CMK (cell line): Measurements from ENCODE around the gene CDNF.
"Not testable (repeated sequence)": the region's sequence is repeated elsewhere in the genome, so short reads cannot be mapped to it uniquely, and the experiment has no call there.

Source experiments
- DNase-seq: peaks from one replicate; pipeline ENCODE4 v3.0.0-alpha.2; 2010; ENCODE audit warnings: low read depth

Gene CDNF

DNA sequence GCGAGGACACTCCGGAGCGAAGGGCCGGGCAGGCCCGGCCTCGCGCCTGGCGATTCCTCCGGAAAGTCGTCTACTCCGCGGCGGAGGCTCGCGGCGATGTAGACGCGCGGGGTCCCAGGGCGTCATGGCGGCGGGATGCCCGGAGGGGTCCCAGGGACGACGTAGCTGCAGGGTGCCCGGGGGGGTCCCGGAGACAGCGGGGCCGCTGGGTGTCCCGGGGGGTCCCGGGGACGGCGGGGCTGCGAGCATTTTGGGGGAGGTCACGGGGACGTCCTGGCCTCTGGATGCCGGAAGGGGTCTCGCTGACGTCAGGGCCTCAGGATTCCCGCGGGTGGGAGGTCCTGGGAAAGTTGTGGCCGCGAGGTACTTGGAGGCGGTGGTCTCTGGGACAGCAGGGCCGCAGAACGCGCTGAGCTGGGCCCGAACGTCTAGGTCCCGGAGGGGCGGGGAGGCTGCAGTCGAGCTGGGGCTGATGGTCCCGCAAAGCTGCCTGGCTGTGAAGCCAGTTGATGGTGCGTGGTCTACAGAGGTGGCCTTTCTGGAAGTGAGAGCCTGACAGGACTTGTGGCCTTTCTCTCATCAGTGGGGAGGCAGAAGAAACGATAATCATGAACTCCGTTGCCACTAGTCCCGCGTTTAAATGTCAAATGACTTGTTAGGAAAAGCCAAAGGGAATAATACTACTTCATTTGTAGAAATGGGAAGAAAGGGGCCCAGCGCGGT, 906 bp upstream of the CDNF start:
- peak; percentile 24 for DNase-seq

DNA sequence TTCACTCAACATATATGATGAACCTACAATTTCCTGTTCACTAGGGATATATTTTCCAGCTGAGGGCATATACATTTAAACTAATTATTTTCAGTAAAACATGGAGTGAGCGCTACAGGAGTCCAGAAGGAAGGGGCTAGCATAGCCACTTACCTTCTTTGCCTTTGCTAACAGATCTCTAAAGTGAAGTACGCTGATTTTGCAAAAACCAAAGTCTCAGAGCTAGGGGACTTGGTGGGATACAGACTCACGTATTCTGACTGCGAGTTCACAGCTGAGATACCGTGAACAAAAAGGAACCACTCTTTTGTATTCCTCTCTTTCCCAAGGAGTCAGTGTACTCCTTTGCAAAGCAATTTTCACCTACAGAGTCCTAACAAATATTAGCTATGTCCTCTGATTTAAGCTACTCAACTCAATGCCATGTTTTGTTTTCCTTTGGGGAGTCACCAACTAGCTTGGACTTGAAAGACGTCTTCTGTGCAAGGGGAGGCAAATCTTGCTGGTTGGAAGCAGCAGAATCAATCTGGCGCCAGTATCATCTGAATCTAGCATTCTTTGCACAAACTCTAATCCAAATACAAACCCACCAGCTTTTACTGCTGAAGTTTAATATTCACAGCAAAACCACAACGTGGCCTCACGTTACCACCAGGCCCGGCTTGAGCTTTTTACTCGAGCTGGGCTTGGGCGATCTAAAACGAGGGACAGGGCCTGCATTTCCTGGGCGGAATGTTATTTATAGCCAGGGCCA, 657 bp downstream of the CDNF start:
- no peak for DNase-seq

DNA sequence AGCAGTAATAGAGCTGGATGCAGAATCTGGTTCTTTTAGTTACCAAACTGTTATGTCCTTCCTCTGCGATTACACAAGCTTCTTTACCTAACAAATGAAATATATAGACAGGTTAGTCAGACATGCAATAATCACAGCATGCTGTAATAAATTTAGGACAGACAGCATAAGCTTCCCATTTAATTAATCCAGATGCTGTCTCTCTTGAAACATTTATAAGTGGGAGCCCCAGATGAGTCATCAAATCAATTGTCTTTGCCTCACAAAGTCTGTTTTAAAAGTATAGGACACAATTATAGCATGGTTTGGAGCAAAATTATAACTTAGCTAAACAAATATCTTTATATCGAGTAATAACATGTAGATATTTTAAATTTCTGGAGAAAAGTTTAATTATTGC, 1.6 kb downstream of the CDNF start:
- DNase-seq = no peak

DNA sequence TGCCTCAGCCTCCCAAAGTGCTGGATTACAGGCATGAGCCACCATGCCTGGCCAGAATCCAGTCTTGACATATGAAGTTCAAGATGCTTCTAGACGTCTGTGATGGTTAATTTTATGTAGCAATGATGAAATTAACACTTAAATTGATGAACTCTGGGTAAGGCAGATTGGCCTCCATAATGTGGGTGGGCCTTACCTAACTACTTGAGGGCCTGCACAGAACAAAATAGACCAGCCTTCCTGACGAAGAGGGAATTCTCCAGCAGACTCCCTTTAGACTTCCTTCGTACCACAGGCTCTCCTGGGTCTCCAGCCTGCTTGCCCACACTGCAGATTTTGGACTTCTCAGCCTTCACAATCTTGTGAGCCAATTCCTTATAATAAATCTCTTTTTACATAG, 4.7 kb downstream of the CDNF start:
- no peak for DNase-seq

DNA sequence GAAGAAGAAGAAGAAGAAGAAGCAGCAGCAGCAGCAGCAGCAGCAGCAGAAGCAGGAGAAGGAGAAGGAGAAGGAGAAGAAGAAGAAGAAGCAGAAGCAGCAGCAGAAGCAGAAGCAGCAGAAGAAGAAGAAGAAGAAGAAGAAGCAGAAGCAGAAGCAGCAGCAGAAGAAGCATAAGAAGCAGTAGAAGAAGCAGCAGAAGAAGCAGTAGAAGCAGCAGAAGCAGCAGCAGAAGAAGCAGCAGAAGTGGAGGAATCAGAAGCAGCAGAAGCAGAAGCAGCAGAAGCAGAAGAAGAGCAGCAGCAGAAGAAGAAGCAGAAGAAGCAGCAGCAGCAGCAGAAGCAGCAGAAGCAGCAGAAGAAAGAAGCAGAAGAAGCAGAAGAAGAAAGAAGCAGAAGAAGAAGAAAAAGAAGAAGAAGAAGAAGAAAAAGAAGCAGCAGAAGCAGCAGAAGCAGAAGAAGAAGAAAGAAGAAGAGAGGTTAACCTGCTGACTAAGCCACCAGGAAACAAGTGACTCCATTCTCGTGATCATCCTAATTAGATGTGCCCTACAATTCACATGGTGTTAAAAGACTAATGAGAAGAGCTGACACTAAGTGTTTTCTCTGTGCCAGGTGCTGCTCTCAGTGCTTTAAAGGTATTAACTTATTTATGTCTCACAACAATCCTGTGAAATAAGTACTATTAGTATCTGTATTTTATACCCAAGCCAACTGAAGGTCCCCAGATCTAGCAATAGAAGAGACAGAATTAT, 11.6 kb downstream of the CDNF start:
- DNase-seq = no peak

DNA sequence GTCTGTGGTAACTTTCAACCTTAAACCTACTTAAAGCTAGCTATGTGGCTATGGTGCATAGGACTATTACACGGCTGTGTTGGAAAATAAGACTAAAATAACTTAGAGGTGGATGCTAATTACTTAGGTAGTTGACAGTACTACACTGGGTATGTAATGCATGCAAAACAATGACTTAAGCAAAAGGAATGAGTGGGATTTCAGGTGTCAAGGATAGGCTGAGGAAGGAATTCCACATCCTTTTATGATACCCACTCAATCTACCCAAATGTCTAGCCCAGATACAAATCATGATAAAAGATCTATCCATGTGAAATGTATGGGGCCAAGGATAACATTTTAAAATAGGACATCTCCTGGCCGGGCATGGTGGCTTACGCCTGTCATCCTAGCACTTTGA, 13.9 kb downstream of the CDNF start:
- DNase-seq = no peak

DNA sequence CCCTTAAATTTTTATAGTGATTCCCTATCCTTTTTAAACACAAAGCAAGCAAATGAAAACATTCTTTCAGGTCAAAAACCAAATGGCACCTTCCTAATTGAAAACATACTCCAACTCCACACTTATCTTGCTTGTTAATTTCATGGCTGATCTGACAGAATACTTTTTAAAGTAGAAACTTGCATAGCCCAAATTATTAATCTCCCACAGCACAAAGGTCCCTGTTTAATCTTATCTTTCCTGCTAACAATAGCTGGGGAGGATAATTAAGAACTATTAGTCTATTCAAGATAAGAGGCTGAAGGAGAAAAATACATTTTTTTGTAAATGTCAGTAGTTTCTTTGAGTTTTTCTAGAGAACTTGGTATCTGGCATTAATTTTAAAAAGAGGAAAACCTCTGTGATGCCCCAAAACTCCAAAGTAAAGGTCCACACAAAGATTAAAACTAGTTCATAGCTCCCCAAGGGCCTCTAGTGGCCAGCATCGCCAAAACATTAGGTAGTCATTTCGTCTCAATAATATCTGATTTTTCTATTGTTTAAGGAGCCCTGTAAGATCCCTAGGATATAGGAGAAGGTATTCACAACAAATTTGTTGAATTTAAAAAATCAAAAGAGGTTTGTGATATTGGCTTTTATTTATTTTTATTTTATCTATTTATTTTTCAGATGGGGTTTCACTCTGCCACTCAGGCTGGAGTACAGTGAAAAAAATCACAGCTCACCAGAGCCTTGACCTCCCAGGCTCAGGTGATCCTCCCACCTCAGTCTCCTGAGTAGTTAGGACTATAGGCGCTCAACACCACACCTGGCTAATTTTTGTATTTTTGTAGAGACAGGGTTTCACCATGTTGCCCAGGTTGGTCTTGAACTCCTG, 14.7 kb downstream of the CDNF start:
- DNase-seq = no peak

DNA sequence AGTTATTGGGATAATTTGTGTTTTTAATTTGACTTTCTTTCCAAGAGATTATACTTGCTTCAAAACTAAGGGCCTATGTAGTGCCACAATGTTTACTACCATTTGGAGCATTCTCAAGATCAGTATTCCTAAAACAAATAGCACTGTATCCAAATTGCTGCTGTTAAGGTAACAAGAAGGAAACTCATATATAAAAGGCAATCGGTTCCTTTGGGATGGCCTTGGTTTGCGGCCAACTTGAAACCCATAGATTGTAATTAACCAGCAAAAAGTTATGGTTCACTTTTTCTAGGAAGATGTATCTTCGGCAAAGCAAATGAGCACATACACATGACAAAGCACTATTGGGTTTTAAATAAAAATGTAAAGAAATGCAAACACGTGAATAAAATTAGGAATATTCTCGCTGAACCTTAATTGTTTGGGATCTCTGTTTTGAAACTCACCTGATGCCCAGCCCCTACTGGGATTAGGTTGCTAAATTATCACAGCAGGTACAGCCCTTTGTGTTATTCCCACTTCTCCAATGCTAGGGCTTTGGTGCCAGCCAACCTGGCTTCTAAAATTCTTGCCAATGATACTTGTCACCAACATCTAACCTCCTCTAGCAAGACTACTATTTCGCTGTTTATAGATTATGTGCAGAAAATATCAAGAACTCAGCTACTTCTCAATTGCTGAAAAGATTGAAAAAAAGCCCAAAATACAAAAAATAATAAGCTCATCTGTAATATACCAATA, 16.0 kb downstream of the CDNF start:
- DNase-seq = no peak

DNA sequence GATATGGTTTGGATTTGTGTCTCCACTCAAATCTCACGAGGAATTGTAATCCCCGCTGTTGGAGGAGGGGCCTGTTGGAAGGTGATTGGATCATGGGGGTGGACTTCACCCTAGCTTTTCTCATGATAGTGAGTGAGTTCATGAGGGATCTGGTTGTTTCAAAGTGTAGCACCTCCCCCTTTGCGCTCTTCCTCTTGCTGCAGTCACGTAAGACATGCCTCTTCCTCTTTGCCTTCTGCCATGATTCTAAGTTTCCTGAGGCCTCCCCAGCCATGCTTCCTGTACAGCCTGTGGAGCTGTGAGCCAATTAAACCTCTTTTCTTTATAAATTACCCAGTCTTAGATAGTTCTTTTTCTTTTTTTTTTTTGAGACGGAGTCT, 17.1 kb downstream of the CDNF start:
- DNase-seq = no peak

DNA sequence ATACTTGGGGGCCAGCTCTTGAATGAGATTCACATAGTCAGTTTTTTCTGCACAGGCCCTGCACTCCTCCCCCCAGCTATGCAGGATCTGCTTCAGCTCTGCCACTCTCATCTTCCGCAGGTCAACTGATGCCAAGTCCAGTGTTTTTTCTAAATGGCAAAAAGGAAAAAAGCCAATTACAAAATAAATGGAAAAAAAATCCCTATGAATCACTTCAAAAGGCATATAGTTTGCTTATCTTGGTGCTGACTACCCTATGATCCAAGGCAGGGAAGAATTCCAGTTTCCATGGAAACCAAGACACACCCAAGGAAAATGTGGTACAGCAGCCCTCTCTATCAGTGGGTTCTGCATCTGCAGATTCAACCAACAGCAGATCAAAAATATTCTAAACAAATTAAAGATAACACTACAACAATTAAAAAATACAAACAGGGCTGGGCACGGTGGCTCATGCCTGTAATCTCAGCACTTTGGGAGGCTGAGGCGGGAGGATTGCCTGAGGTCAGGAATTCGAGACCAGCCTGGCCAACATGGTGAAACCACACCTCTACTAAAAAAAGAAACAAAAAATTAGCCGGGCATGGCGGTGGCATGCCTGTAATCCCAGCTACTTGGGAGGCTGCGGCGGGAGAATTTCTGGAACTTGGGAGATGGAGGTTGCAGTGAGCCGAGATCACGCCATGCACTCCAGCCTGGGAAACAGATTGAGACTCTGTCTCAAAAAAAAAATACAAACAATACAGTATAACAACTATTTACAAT, 17.6 kb downstream of the CDNF start:
- no peak for DNase-seq

DNA sequence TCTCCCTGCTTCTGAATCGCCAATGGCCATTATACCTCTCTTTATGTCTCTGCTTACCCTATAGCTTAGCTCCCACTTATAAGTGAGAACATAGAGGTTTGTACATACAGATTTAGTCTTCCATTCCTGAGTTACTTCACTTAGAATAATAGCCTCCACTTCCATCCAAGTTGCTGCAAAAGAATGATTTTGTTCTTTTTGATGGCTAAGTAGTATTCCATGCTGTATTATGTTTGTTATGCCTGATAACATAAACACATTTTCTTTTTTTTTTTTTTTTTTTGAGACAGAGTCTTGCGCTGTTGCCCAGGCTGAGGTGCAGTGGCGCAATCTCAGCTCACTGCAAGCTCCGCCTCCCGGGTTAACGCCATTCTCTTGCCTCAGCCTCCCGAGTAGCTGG, 21.1 kb downstream of the CDNF start:
- not testable (repeated sequence) for DNase-seq

DNA sequence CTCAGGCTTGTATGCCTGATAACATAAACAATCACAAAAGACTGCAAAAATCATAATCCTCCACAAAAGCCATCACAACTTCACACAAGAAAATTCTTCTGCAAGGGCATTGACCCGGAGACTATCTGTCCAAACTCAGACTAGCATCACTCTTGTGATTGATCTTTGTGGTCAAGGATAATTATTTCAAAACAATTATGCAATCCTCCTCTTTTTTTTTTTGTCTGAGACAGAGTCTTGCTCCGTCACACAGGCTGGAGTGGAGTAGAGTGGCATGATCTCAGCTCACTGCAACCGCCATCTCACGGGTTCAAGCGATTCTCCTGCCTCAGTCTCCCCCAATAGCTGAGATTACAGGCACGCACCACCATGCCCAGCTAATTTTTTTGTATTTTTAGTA, 22.2 kb downstream of the CDNF start:
- no peak for DNase-seq

DNA sequence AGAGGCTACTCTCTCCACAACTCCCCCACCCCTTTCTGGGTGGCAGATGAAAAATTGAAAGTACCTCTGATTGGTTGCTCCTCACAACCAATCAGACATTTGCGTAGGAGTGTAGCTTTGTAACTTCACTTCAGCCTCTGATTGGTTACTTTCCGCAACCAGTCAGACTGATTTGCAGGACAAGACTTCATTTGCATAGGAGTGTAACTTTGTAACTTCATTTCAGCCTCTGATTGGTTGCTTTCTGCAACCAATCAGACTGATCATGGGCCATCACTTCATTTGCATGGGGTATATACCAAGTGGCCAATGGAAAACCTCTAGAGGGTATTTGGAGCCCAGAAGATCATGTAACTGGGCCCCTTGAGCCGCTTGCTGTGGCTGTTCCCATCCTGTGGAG, 25.6 kb downstream of the CDNF start:
- no peak for DNase-seq

DNA sequence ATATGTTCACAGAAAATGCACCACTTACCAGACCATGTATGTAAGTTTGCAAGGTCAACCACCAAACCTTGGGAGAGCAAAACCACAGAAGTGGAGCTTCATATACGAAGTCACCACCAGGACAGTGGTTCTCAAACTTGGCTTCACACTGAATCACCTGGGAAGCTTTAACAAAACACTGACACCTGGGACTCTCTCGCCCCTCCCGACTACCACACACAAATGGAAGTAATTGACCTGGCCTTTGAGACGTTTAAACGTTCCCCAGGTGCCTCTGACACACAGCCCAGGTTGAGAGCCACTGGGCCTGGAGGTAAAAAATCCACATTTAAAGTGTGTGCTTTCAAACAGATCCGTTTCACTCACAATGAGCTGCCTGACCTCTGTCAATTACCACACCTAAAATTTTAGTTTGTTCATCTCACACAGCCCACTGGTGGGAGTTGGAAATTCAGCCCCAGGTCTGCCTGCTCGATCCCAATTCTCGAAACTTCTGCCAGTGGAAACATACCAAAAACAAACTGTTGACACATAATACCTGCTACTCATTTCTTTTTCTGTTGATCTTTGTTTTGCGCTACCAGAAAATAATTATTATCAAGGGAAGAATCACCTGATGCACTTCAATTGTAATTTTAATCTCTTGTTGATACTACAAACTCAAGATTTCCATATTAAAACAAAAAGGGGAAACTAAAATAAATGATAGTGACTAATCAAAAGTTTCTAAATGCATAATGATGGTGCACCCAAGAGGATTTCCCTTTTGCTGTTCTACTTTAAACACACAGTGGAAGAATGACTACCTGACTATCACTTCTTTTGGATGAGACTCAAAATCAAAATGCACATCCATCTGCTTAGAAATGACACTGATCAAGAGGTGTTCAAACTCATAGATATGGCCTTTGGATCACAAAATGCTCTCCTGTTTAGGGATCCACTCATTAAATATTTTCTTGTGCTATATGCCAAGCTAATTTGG, 26.6 kb downstream of the CDNF start:
- no peak for DNase-seq

DNA sequence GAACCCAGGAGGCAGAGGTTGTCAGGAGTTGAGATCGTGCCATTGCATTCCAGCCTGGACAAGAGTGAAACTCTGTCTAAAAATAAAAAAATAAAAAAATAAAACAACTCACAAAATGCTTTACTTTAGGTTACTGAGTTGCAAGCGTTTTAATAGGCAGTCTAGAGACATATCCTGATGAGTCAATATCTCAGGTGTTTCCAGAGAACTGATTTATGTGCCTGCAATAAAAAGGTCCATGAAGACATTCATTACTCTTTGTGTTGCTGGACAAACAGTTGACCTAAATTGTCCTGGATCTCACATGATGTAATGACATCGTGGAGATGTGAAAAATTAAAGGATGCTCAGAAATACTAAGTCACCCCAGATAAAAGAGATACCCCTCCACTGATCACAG, 31.5 kb downstream of the CDNF start:
- no peak for DNase-seq

DNA sequence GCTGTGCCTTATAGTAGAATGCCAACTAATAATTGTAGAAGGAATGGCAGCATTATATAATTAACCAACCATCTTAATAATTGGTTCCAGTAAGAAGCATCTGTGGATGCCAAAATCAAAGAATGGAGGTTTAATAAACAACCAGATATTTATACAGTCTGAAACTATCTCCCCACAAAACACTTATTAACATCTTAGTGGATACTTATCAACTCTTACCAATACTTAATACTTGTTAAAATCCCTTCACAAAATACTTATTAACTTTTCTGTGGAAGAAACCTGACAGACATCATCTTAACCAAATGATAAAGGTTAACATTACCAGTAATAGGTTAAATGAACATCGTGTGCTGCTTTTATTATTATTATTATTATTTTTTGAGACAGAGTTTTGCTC, 34.0 kb downstream of the CDNF start:
- no peak for DNase-seq

DNA sequence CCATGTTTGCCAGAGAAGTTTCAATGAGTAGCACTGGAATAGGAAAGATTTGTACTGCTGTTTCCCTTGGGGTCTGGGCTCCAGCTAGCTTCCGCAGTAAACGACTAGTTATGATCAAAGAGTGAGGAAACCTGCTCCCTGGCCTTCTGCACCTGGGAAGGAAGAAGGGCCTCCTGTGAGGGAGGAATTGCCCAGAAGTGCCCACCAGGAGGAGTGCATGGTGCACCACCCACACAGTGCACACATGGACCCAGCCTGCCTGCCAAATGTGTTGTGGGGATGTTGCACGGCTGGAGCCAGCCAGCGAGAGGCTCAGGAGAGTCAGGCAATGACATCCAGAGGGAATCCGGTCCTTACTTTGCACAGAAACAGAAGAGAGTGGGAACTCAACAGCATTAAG, 36.1 kb downstream of the CDNF start:
- DNase-seq = no peak

DNA sequence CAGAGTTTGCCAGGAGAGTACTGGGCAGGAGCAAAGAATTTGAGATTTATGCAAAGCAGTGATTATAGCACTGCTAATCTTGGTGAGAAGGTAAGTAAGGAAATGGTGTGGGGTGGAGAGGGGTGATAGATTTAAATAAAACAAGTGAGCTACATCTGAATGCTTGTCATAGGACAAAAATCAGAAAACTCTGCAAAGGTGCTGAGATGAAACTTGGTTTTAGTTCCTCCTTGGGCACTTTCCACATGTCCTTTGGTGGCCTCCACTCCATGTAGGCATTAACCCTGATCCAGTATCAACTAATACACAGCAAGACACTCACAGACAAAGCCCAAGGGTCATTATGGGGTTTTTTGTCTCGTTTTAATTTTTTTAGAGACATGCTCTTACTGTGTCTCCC, 37.4 kb downstream of the CDNF start:
- no peak for DNase-seq

DNA sequence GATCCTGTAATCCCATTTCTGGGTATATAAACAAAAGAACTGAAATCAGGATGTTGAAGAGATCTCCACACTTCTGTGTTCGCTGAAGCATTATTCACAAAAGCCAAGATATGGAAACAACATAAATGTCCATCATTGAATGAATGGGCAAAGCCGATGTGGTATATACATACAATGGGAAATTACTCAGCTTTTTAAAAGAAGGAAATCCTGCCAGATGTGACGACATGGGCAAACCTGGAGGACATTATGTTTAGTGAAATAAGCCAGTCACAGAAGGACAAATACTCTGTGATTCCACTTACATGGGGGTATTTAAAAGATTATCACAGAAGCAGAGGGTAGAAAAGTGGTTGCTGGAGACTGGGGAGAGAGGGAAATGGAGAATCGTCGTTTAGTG, 39.2 kb downstream of the CDNF start:
- DNase-seq = no peak

DNA sequence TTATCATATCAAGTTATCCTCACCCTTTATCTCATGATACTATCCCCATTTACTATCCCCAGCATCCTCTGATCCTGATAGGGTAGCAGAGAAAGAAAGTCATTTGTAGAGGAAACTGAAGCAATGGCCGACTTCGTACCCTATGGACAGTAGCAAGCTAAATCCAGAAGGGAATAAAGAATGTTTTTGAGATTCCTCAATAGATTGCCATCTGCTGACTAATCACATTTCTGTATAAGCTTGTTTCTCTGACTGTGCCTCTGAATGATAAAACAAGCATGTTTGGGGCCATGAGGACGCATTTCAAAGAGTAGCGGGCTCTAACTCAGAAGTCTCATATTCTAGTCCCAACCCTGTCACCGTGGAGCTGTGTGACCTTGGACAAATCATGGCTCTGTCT, 49.9 kb downstream of the CDNF start:
- no peak for DNase-seq
